GM21786 (cell line): Measurements from ENCODE around the gene SLC39A3.

Experiments
- ATAC-seq: cut with Tn5 transposase; IDR thresholded peaks from one replicate; pipeline ENCODE4 v1.9.1; 2021; ENCODE audit not compliant: unreplicated experiment

Gene SLC39A3

DNA sequence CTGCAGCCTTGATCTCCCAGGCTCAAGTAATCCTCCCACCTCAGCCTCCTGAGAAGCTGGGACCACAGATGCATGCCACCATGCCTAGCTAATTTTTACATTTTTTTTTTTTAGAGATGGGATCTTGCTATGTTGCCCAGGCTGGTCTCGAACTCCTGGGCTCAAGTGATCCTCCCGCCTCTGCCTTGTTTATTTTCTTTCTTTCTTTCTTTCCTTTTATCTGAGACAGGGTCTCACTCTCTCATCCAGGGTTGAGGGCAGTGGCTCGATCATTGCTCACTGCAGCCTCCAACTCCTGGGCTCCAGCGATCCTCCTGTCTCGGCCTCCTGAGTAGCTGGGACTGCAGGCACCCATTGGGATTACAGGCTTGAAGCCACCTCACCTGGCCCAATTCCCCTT, 33.6 kb downstream of the SLC39A3 start:
- ATAC-seq = no peak

DNA sequence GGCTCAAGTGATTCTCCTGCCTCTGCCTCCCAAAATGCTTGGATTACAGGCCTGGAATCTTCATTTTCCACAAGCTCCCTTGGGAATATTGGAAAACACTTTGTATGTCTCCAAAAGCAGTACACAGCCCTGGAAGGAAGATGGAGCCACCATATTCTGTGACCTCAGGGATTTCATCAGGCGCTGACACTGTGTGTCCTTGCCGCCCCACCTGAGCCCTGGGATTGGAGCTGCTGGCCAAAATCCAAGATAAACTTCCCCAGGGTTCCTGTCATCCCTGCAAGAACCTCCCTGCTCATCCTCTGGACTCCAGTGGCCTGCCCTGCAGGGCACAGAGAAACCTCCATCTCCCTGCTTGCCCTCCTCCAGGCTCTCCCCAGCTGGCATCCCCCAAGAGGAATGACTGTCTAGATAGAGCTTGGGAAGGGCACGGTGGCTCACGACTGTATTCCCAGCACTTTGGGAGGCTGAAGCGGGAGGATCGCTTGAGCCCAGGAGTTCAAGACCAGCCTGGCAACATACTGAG, 36.1 kb downstream of the SLC39A3 start:
- ATAC-seq = no peak

DNA sequence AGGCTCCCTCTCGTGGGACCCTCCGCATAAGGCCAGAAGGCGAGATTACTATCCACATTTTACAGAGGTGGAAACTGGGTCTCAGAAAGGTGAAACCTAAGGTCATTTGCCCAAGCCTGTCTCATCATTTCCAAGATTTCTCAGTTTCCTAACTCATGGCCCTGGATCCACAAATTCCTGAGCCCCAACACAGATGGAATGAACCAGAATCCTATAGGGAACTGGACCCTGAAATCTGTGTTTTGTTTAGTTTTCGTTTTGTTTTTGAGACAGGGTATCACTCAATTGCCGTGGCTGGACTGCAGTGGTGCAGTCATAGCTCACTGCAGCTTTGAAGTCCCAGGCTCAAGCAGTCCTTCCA, 36.8 kb downstream of the SLC39A3 start:
- ATAC-seq = no peak

DNA sequence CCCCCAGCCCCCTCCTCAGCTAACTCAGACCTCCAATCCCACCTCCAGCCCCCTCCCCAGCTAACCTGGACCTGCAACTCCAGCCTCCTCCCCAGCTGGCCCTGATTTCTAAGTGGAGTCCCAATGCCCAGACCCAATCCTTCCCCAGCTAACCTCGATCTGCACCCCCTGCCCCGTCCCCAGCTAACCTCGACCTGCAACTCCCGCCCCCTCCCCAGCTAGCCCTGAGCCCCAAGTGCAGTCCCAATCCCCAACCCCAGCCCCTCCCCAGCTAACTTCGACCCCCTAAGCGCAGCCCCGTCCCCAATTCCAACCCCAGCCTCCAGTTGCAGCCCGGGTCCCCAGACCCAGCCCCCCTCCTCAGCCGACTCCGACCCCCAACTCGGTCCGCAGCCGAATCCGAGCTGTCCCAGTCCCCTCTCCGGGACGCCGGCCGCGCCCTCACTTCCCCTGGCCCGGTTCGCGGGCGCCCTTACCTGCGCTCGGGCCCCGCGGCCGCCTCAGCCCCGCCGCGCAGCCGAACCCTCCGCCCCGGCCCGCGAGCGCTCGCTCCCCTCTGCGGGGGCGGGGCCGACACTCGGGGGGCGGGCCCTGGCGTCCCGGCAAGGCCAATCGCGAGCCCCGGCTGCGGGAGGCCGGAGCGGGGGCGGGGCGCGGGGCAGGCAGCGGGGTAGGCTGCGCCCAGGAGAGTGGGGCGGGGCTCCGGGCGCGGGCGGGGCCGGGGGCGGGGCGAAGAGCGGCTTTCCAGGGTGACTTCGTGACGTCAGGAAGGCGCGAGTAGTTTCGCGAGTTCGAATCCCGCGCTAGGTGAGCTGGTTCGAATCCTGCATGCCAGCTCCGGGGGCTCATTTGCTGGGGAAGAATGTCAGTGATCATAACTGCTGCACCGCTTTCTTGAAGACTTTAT, 37.4 kb downstream of the SLC39A3 start, which contains the start of gene GNG7:
TSS of gene GNG7 (minus strand) at position 525 of the 907 bp plus-strand sequence. CDS start 182,006 bp downstream, outside the sequence.
- peak; percentile 53 for ATAC-seq

DNA sequence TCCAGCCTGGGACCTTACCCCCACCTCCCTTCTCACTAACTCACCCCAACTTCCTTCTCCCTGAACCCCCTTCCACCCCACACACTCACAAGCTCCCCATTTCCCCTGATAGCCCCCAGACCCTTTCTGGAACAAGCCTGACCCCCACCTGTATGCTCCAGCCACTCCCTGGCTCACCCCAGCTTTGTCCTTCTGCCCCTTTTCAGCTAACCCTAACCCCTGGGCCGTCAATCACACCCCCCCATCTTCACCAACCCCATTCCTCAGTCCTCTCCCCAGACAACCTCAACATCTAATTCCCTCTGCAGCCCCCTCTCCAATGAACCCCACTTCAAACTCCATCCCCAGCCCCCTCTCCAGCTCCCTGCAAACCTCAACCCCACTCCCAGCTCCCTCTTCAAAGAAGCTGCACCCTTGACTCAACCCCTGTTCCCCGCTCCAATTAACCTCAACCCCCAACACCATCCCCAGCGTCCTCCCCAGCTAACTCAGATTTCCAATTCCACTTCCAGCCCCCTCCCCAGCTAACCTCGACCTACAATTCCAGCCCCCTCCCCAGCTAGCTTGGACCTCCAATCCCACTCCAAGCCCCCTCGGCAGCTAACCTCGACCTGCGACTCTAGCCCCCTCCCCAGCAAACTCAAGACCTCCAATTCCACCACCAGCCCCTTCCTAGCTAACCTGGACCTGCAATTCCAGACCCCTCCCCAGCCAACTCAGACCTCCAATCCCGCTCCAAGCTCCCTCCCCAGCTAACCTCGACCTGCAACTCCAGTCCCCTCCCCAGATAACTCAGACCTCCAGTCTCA, 38.3 kb downstream of the SLC39A3 start:
- ATAC-seq = no peak

DNA sequence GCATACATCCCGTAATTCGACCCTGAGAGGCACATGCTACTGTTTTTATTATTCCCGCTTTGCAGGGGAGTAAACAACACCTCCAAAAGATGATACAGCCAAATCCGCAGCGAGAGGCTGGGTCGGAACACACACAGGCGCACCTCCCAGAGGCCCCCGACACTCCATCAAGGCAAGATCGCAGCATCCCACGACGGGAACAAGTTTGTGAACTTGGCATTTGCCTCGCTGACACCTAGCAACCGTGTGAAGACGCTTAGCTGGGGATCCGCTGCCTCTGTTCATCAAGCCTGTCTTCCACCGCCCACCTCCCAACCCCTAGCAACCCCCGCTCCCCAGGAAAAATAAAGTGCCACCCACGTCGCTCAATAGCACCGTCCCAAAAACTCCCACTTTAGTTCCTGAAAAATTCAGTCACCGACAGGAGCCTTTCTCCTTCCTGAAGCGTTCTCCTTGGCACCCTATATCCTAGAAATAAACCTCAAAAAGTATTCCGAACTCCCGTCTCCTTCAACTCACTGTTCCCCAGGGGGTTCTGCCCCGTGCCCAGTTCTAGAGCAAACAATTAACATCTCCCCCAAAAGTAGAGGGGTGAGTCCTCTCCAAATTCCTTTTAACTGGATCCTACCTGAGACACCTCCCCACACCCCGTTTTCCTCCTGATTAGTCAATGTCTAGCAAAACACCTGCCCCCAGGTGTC, 39.0 kb downstream of the SLC39A3 start:
- no peak for ATAC-seq

DNA sequence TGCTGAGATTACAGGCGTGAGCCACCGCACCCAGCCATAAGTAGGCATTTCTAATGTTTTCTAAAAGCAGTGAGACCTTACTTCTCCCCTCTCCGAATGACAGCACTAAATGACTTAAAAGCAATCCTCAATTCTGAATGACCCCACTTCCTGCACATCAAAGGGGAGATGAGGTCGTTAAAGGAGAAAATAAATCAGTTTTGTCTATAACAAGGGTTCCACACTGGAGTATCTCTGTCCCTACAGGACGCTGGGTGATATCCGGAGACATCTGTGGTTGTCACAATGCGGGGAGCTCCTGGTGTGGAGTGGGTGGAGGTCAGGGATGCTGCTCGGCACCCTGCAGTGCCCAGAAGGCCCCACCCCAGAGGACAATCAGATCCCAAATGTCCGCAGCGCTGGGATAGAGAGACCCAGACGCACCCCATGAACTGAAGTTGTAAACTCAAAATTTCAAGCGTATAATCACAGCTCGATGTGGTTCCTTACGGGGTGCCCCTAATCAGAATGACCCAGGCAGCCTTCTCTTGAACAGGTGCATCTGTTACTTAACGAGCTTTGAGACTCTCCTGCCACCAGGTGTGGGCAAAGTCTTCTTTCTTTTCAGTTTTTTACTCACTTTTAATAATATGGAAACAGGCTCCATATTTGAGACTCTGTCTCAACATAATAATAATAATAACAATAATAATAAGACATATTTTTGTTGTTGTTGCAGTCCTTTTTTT, 40.2 kb downstream of the SLC39A3 start:
- ATAC-seq = no peak

DNA sequence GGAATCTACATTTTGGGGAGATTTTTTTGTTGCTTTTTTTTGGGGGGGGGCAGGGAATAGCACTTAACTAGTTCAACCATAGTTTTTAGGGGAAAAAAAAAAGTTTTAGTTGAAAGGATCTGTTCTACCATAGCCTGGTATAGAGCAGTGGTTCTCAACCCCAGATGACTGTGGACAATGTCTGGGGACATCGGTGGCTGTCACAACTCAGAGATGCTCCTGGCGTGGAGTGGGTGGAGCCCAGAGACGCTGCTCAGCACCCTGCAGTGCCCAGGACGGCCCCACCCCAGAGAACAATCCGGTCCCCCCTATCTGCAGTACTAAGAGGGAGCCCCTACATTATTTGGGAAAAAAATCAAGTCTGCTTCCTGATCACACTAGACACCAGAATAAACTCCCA, 45.6 kb downstream of the SLC39A3 start:
- no peak for ATAC-seq

DNA sequence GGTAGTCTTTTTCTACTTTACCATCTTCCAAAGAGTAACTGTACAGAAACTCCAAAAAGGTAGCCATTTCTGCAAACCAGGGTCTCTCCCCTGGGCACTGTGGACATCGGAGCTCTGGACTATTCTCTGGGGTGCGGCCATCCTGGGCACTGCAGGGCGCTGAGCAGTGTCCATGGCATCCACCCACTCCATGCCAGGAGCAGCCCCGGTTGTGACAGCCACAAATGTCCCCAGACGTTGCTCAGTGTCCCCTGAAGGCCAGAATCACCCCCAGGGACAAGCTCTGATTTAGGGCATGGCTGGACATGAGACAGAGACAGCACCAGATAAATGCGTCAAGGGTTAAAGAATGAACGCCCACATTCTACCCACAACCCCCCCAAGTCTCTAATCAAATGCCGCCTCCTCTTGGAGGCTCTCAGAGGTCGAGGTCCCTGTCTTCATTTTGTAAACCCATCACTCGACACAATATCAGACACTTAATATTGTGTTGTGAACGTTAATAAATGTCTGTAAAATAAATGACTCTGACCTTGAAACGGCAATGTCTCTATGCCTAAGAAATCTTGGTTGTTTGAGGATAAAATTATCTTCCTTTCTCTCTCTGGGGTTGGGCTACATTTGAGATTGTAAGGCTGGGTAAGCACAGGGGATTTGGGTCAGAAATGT, 46.2 kb downstream of the SLC39A3 start:
- ATAC-seq = no peak

DNA sequence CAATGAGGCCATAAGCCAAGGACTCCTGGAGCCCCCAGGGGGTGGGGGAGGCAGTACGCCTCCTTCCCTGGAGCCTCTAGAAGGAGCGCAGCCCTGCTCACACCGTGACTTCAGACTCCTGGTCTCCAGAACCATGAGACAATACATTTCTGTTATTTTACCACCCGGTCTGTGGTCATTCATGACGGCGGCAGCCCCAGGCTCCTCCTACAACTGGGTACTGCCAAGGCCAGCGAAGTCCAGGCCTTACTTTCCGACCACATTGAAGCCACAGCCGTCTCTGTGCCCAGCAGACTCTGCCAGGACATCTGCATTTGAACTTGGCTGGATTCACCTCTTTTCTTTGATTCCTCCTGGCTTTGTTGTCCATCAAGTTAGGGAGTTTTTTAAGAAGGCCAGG, 47.9 kb downstream of the SLC39A3 start:
- ATAC-seq = no peak

DNA sequence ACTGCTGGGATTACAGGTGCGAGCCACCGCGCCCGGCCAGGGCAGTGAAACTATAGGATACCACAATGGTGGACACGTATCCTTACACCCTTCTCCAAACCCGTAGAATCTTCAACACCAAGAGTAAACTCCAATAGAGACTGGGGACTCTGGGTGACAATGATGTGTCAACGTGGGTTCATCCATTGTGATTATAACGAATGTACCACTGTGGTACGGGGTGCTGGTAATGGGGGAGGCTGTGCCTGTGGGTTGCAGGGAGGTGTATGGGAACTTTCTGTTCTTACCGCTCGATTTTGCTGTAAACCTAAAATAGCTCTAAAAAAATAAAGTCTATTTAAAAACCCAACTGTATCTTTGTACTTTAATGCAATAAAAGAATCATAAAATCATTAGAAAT, 49.0 kb downstream of the SLC39A3 start:
- ATAC-seq = no peak

DNA sequence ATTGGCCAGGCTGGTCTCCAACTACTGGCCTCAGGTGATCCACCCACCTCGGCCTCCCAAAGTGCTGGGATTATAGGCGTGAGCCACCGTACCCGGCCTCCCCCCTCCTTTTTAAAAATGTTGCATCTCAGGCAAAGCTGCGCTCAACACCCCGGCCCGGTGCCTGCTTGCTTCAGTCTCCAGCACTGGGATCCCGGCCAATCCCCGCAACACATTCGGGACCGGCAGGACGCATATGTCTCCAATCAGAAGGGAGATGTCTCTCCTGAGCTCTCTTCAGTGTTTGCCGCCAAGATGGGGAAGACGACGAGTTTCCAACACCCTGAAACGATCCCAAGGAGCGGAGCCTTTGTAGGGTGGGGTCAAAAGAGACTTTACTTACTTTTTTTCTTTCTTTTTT, 53.5 kb downstream of the SLC39A3 start:
- ATAC-seq = no peak

DNA sequence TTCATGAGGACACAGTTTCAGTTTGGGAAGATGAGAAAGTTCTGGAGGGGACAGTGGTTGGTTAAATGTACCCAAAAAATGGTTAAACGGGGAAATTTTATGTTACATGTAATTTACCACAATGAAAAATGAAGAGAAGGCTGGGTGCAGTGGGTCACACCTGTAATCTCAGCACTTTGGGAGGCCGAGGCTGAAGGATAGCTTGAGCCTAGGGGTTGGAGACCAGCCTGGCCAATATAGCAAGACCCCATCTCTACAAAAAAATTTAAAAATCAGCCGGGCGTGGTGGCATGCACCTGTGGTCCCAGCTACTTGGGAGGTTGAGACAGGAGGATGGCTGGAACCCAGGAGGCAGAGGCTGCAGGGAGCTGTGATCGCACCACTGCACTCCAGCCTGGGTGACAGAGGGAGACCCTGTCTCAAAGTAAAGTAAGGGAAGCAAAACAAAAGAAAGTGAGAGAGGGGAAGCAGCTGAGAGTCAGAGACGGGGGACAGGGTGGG, 54.6 kb downstream of the SLC39A3 start:
- ATAC-seq = no peak

DNA sequence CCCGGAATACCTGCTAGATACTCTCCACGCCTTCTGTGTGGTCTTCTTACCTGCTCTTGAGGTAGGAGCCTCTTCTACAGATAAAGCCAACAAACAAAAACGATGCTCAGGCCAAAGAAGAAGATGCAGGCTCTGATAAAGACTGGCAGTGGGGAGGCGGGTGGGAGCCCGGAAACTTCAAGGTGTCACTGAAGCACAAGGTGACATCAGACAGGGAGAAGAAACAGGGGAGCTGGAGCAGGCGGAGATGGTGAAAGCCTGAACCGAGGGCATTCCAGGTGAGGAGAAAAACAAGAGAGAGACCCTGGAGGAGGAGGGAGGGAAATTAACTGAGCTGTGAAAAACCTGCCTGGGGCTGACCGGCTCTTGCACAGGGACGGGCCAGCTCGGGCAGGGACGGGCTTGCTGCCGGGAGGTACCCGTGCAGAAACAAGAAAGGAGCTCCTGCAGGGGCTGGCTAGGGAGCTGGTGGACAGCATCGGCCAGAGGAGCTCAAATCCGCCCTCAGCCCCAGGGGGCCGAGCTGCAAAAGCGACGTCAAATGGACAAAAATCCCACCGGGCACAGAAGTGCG, 56.3 kb downstream of the SLC39A3 start:
- no peak for ATAC-seq
